Endothelial cell of umbilical vein (primary cell): Measurements from ENCODE around the gene SH3GL3. TPM values are rescaled to one million over a fixed set of nuclear protein-coding genes. Genes with fewer than 3 reads are reported as not detected.

Source experiments
- BruUV-seq: library from RNA; stranded (reverse); fragments of 400-500 nt; replicated peaks from 2 replicates; lab custom pipeline; 2021; lab: Mats Ljungman, UMichigan
- CTCF ChIA-PET: fragments of 300-600, 350-600 bp; sonication (Branson Sonifier 250); formaldehyde crosslinking; loops from one replicate; lab custom pipeline; 2021; ENCODE audit warnings: antibody characterized with exemption, inconsistent platforms; lab: Charles Lee
- POLR2A ChIA-PET: fragments of 300-600, 350-600 bp; sonication (Branson Sonifier 250); formaldehyde crosslinking; loops from one replicate; lab custom pipeline; 2021; ENCODE audit warnings: antibody characterized with exemption, inconsistent platforms; lab: Charles Lee
- DNase-seq: peaks from one replicate; pipeline ENCODE4 v3.0.0-alpha.2; 2011; ENCODE audit warnings: low read depth, low spot score
- FAIRE-seq: peaks from 2 replicates; lab custom pipeline; 2011; peaks lifted over from hg19 to GRCh38; lab: Jason Lieb, UNC
- H2AFZ ChIP-seq: 2 replicates; pipeline ENCODE4 v1.6.0; 2012; ENCODE audit warnings: low read depth, low read length, control low read depth, inconsistent platforms
- H3K27ac ChIP-seq: 2 replicates; pipeline ENCODE4 v1.5.1; 2011; ENCODE audit warnings: low read depth, mild to moderate bottlenecking, control low read depth, low read length, moderate library complexity; ENCODE audit not compliant: insufficient read depth
- H3K27me3 ChIP-seq, 2 experiments: 2 replicates each; pipeline versions ENCODE4 v1.6.0 to v1.6.1; 2011; ENCODE audit warnings: low read length in 2 of 2, mixed read lengths in 1 of 2; ENCODE audit not compliant: control insufficient read depth in 2 of 2, insufficient read depth in 2 of 2
- H3K36me3 ChIP-seq, 2 experiments: 2 replicates in 1 of 2; 3 replicates in 1 of 2; pipeline ENCODE4 v1.5.1; 2011; ENCODE audit warnings: low read length in 2 of 2, mild to moderate bottlenecking in 1 of 2, moderate library complexity in 1 of 2; ENCODE audit not compliant: control insufficient read depth in 2 of 2, insufficient read depth in 2 of 2; ENCODE audit errors: extremely low read depth in 1 of 2
- H3K4me1 ChIP-seq: 3 replicates; pipeline ENCODE4 v1.5.1; 2011; ENCODE audit warnings: mild to moderate bottlenecking, low read length; ENCODE audit not compliant: control insufficient read depth, insufficient read depth; ENCODE audit errors: extremely low read depth
- H3K4me2 ChIP-seq: 2 replicates; pipeline ENCODE4 v1.6.1; 2011; ENCODE audit warnings: low read length, control low read depth, mixed read lengths; ENCODE audit not compliant: insufficient read depth
- H3K4me3 ChIP-seq, 3 experiments: fragments of 200-600 bp in 1 of 3; sonication (generic), shearing (Covaris generic) in 1 of 3; replicated peaks in 1 of 3; 2 replicates each; pipeline ENCODE4 v1.5.1; 2011 to 2016; ENCODE audit warnings: control low read depth in 3 of 3, low read length in 3 of 3, mild to moderate bottlenecking in 2 of 3, inconsistent platforms in 1 of 3, low read depth in 1 of 3, moderate library complexity in 1 of 3; ENCODE audit not compliant: insufficient read depth in 1 of 3
- H3K79me2 ChIP-seq: 2 replicates; pipeline ENCODE4 v1.6.0; 2012; ENCODE audit warnings: low read length, inconsistent platforms; ENCODE audit not compliant: control insufficient read depth, insufficient read depth
- H3K9ac ChIP-seq: replicated peaks from 2 replicates; pipeline ENCODE3; 2011; ENCODE audit warnings: low read length, control low read depth; ENCODE audit not compliant: insufficient read depth; ENCODE audit errors: extremely low read depth
- H3K9me1 ChIP-seq: replicated peaks from 3 replicates; pipeline ENCODE4 v1.6.0; 2011; ENCODE audit warnings: mild to moderate bottlenecking, low read length; ENCODE audit not compliant: control insufficient read depth, insufficient read depth; ENCODE audit errors: extremely low read depth
- H3K9me3 ChIP-seq: replicated peaks from 2 replicates; pipeline ENCODE4 v1.5.1; 2012; ENCODE audit warnings: low read length, inconsistent platforms; ENCODE audit not compliant: control insufficient read depth, insufficient read depth
- H4K20me1 ChIP-seq: replicated peaks from 2 replicates; pipeline ENCODE3; 2011; ENCODE audit warnings: mild to moderate bottlenecking, low read length; ENCODE audit not compliant: control insufficient read depth, insufficient read depth; ENCODE audit errors: extremely low read depth
- EZH2 ChIP-seq: IDR thresholded peaks from 2 replicates; pipeline ENCODE4 v1.6.1; 2012; ENCODE audit warnings: borderline replicate concordance, low read depth, mild to moderate bottlenecking, moderate library complexity, low read length, inconsistent platforms; ENCODE audit not compliant: severe bottlenecking
- FOS ChIP-seq: IDR thresholded peaks from 2 replicates; pipeline ENCODE4 v1.6.1; 2011; ENCODE audit warnings: mild to moderate bottlenecking, low read length, moderate library complexity, borderline replicate concordance; ENCODE audit not compliant: insufficient read depth
- GATA2 ChIP-seq: IDR thresholded peaks from 2 replicates; pipeline ENCODE4 v1.7.0; 2011; ENCODE audit warnings: low read depth, mild to moderate bottlenecking, moderate library complexity, mixed read lengths, low read length; ENCODE audit not compliant: insufficient read length, insufficient read depth
- JUN ChIP-seq: IDR thresholded peaks from 2 replicates; pipeline ENCODE4 v1.6.1; 2011; ENCODE audit warnings: borderline replicate concordance, low read depth; ENCODE audit not compliant: insufficient read length, insufficient read depth
- MAX ChIP-seq: IDR thresholded peaks from 2 replicates; pipeline ENCODE4 v1.6.1; 2011; ENCODE audit not compliant: insufficient read depth, insufficient read length
- dilution Hi-C: fragments of 300-500 bp; cut with MboI; formaldehyde crosslinking; loops from one replicate; pipeline ENCODE4 v1.15.0; 2019; ENCODE audit warnings: low sequenced_read_pairs; ENCODE audit not compliant: extremely low pct_ligation_motif_present
- intact Hi-C: fragments of 100-400 bp; cut with micrococcal nuclease; formaldehyde crosslinking; loops from one replicate; pipeline ENCODE4 v1.10.0; 2022
- polyA plus RNA-seq, 4 experiments: library from polyadenylated mRNA; depleted of rRNA in 3 of 4; stranded (reverse) in 3 of 4; unstranded in 1 of 4; fragments of >200 nt; gene quantifications; 2 replicates each; pipeline versions ENCODE4 v1.2.1 to v1.2.3, GENCODE V29; 2011 to 2012; ENCODE audit warnings: missing spikeins in 1 of 4
- total RNA-seq: library from RNA; stranded (reverse); gene quantifications from 2 replicates; pipeline ENCODE4 v1.2.3, GENCODE V29; 2021
- TF ChIP-seq, protein P1 (sequence below), 2 donors: IDR thresholded peaks; 1 replicate in 1 of 2; 2 replicates in 1 of 2; pipeline ENCODE4 v1.5.1; 2011; ENCODE audit warnings: low read length in 2 of 2, mild to moderate bottlenecking in 2 of 2, moderate library complexity in 2 of 2, control low read depth in 1 of 2, inconsistent platforms in 1 of 2, low read depth in 1 of 2; ENCODE audit not compliant: insufficient read depth in 1 of 2; ENCODE audit errors: extremely low read depth in 1 of 2

Gene SH3GL3
- total and polyA plus RNA-seq, 2 donors (not counting 3 experiments of a cell fraction or from before 2014, with no cell fraction given), result not detected

GRCh38 chr15:83602021-83602420 is 154.9 kb downstream of the SH3GL3 start:
- no peak overlapping the region for H3K9ac ChIP-seq
- no peak for TF ChIP-seq JUN
- TF ChIP-seq, protein P1, sequence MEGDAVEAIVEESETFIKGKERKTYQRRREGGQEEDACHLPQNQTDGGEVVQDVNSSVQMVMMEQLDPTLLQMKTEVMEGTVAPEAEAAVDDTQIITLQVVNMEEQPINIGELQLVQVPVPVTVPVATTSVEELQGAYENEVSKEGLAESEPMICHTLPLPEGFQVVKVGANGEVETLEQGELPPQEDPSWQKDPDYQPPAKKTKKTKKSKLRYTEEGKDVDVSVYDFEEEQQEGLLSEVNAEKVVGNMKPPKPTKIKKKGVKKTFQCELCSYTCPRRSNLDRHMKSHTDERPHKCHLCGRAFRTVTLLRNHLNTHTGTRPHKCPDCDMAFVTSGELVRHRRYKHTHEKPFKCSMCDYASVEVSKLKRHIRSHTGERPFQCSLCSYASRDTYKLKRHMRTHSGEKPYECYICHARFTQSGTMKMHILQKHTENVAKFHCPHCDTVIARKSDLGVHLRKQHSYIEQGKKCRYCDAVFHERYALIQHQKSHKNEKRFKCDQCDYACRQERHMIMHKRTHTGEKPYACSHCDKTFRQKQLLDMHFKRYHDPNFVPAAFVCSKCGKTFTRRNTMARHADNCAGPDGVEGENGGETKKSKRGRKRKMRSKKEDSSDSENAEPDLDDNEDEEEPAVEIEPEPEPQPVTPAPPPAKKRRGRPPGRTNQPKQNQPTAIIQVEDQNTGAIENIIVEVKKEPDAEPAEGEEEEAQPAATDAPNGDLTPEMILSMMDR (IDR thresholded peaks at IDR 0.05; ENCODE audit: extremely low read depth in 1 of 2, insufficient read depth in 1 of 2, low read depth in 1 of 2, low read length in 2 of 2), result no peak
- no peak for TF ChIP-seq GATA2
- no peak for TF ChIP-seq FOS
- TF ChIP-seq EZH2, result no peak
- TF ChIP-seq MAX, result no peak
- no peaks in the 10 kb centered on the region for H3K4me1 ChIP-seq
- no peaks in the 10 kb centered on the region for H4K20me1 ChIP-seq
- DNase-seq, result no peak
- FAIRE-seq, result no peak
- no peaks in the 10 kb centered on the region for H3K36me3 ChIP-seq
- H3K9me3 ChIP-seq, result no peaks in the 10 kb centered on the region
- dilution Hi-C loops, result no loop called here
- H3K27ac ChIP-seq, result no peak overlapping the region
- H3K9me1 ChIP-seq, result no peaks in the 10 kb centered on the region
- intact Hi-C loops, result no loop called here
- H3K4me2 ChIP-seq, result no peak overlapping the region
- no peak overlapping the region for H2AFZ ChIP-seq
- H3K79me2 ChIP-seq, result no peaks in the 10 kb centered on the region
- H3K4me3 ChIP-seq, result no peak overlapping the region
- CTCF ChIA-PET, result no interaction called here
- no TSS peak for BruUV-seq
- POLR2A ChIA-PET, result no interaction called here
- H3K27me3 ChIP-seq, result no peaks in the 10 kb centered on the region
